Activated naive CD4-positive, alpha-beta T cell treated with anti-CD3 and anti-CD28 coated beads, Interleukin-2, amount 50 U/mL, for 72 hours (primary cell): ENCODE measurements around the gene FGGY. TPM values are rescaled to one million over a fixed set of nuclear protein-coding genes. Genes with fewer than 3 reads are reported as not detected.
"Not testable (repeated sequence)": the region's sequence is repeated elsewhere in the genome, so short reads cannot be mapped to it uniquely, and the experiment has no call there.

ENCODE experiments used
- ATAC-seq, 2 donors: fragments of 150-1000 bp; cut with Tn5 transposase; 2 replicates each; pipeline ENCODE4 v1.10.0; 2021; ENCODE audit warnings: mild to moderate bottlenecking in 2 of 2, moderate library complexity in 2 of 2
- DNase-seq, 2 donors: peaks; one replicate each; pipeline ENCODE4 v3.0.0; 2021 to 2022; ENCODE audit warnings: low spot score in 2 of 2
- H3K27ac Mint-ChIP-seq, 2 donors: one replicate each; pipeline ENCODE4 v1.8.0; 2022; ENCODE audit warnings: mild to moderate bottlenecking in 2 of 2, mixed read lengths in 2 of 2
- H3K36me3 Mint-ChIP-seq, 2 donors: one replicate each; pipeline ENCODE4 v1.8.0; 2022; ENCODE audit warnings: mixed read lengths in 2 of 2
- H3K9me3 Mint-ChIP-seq, 2 donors: one replicate each; pipeline ENCODE4 v1.8.0; 2022; ENCODE audit warnings: mixed read lengths in 2 of 2
- total RNA-seq, 2 donors: library from RNA; stranded (reverse); gene quantifications; one replicate each; pipeline ENCODE4 v1.2.3, GENCODE V29; 2022

The FGGY gene
- total RNA-seq, 2 donors from 2014 or later: 15.0 to 17.0 TPM

DNA sequence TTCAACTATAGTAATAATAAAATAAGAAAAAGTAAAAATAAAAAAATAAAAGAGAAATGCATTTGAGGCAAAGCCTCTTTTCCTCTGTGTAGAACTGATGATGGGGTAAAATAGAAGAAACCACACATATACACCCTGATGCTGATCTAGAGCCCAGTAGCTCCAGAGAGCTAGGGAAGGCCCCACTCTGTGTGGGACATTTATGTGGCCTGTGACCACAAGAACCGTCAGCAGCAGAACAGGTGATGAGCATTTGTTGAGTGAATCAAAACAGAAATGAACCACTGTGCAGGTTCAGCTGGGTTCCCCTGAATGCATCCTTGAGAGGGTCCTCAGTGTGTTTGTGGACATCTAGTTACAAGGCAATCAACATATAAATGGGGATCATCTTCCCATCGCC, 296.0 kb downstream of the FGGY start:
- ATAC-seq (peak in 1 of 2 donors; percentile 87), DNase-seq (no peak)
- Mint-ChIP-seq H3K36me3 (peaks cover 4 to 8% of the 10 kb centered on the region in 2 donors), H3K27ac (no peak overlapping the region), H3K9me3 (peaks cover 5 to 7% of the 10 kb centered on the region in 2 donors)

DNA sequence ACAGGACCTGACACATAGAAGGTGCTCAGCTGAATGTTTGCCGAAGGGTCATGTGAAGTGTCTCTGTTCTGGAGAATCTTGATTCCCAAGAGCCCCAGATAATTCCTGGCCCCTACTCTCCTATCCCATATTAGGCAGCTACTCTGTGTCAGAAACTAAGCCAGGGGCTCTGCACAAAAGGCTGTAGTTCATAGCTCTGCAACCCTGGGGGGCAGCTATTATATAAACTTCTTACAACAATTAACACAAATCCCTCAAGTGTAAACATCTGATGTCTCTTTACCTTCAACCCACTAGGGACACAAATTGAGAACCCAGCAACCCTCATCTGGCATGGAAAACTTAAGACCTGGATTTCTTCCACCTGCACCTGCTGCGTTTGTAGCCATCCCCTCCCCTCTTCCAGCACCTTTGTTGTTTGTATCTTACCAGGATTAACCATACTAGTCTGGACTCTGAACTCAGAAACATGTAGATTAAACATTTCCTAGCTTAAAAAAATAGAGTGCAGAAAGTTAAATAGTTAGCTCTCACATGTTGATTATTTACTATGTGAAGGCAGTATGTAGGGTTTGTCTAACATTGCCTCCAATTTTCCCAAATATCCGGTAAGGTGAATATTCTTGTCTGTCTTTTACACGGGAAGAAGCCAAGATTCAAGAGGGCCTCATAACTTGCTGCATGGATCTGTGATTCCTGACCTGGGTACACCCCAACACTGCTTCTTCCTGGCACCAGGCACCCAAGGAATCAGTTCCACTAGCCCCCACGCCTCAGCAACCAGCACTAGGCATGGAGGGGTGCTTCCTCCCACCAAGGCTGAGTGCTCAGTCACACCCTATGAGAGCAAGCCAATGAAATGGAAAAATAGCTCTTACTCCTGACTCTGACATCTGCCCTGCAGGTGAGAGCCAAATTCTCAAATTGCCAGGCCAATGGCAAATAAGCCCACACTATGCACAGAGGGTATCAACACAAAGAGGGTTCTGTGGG, 297.2 kb downstream of the FGGY start:
- ATAC-seq: no peak
- H3K27ac Mint-ChIP-seq: no peak overlapping the region
- H3K9me3 Mint-ChIP-seq: peaks cover 4 to 5% of the 10 kb centered on the region in 2 donors
- peaks cover 4 to 5% of the 10 kb centered on the region in 2 donors for H3K36me3 Mint-ChIP-seq
- DNase-seq: no peak

DNA sequence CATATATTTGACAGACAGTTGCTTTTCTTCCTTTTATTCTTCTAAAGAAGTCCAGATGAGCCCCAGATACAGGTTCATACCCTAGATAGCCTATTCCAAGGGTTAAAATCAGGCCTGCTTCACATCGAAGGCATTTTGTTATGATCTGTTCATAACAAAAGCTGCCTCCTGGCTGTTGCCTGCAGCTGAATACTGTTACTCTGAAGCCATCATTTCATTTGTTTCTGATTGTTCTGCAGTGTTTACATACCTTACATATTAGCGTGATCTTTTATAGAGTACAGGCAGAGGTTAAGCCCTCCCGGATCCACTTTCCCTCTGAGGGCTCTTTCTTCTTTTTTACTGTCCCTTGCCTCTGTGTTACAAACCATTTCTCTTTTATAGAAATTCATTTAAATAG, 298.9 kb downstream of the FGGY start:
- H3K9me3 Mint-ChIP-seq: no peaks in the 10 kb centered on the region
- no peak for DNase-seq
- no peaks in the 10 kb centered on the region for H3K36me3 Mint-ChIP-seq
- no peak overlapping the region for H3K27ac Mint-ChIP-seq
- ATAC-seq: no peak

DNA sequence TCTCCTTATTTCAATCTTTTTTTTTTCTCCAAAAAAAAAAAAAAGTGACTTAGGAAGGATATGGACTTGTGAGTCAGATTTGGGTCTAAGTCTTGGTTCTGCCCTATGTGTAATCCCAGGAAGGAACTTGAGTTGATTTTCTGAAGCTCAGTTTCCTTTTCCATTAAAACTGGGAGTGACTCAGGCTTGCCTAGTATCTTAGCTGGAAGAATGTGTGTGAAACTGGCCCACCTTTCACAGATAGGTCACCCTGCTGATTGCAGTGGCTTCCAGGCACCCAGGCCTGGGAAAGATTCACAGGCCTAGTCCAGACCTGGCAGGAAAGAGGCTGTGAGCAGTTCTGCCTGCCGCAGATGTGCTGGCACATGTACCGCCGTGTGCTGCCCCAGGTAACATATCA, 299.5 kb downstream of the FGGY start:
- no peaks in the 10 kb centered on the region for H3K36me3 Mint-ChIP-seq
- DNase-seq (no peak), ATAC-seq (peak in 1 of 2 donors; percentile 59)
- H3K27ac Mint-ChIP-seq: peak overlapping the region in 1 of 2 donors; percentile 59
- no peaks in the 10 kb centered on the region for H3K9me3 Mint-ChIP-seq

- no peak for ATAC-seq
- Mint-ChIP-seq H3K36me3 (no peaks in the 10 kb centered on the region), H3K27ac (peak overlapping the region in 1 of 2 donors; percentile 59), H3K9me3 (no peaks in the 10 kb centered on the region)
- no peak for DNase-seq
Measured at GRCh38 chr1:59596956-59597355, 300.1 kb downstream of the FGGY start.

GRCh38 chr1:59597420-59598119, 300.7 kb downstream of the FGGY start:
- Mint-ChIP-seq H3K36me3 (no peaks in the 10 kb centered on the region), H3K9me3 (no peaks in the 10 kb centered on the region), H3K27ac (no peak overlapping the region)
- no peak for ATAC-seq
- no peak for DNase-seq

- H3K36me3 Mint-ChIP-seq: no peaks in the 10 kb centered on the region
- DNase-seq (no peak), ATAC-seq (no peak)
- no peaks in the 10 kb centered on the region for H3K9me3 Mint-ChIP-seq
- no peak overlapping the region for H3K27ac Mint-ChIP-seq
Measured at GRCh38 chr1:59598120-59598440, 301.2 kb downstream of the FGGY start.

DNA sequence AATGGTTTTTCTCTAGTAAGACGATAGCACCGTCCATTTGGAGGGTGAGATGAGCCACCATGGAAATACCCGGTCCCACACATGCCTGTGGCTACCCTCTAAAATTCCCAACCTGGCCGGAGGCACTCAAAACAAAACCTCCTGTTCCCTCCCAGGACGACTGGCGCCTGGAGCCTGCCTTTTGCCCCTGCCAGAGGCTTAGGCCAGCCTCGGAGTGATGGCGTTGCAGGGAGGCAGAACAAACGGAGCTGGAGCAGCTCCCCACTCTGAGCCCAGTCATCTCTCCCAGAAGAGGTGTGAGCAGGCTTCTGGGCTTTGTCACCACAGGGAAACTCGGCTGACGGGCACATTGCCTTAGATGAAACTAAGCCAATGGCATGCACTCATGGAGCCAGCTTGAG, 304.1 kb downstream of the FGGY start:
- ATAC-seq (no peak), DNase-seq (no peak)
- Mint-ChIP-seq H3K27ac (no peak overlapping the region), H3K9me3 (no peaks in the 10 kb centered on the region), H3K36me3 (no peaks in the 10 kb centered on the region)

GRCh38 chr1:59601811-59602210, 304.9 kb downstream of the FGGY start:
- H3K27ac Mint-ChIP-seq: no peak overlapping the region
- H3K36me3 Mint-ChIP-seq: no peaks in the 10 kb centered on the region
- H3K9me3 Mint-ChIP-seq: no peaks in the 10 kb centered on the region
- DNase-seq: no peak
- no peak for ATAC-seq

DNA sequence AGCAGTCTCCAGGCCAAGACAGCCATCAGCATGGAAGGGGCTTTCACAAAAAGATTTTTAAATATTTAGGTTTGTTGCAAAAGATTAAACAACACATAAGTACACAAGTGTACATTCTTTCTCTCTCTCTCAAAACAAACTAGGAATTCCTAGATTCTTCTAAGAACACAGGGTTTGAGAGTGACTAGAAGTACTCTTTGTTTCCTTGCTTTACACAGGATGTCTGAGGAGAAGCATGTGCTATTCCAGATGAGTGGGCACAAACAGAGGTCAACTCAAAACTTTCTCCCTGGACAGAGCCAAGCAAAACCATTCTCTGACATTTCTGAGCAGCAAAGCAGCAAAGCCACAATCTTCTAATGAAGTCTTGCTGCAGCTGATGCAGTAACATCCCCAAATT, 307.3 kb downstream of the FGGY start:
- ATAC-seq: no peak

GRCh38 chr1:59605184-59605583, 308.3 kb downstream of the FGGY start:
- Mint-ChIP-seq H3K9me3 (peaks cover 5 to 6% of the 10 kb centered on the region in 2 donors), H3K27ac (no peak overlapping the region), H3K36me3 (peaks cover 19 to 26% of the 10 kb centered on the region in 2 donors)
- ATAC-seq (no peak), DNase-seq (no peak)

More for the DNA sequence above, 307.3 kb downstream of the FGGY start:
- Mint-ChIP-seq H3K9me3 (peaks cover 5% of the 10 kb centered on the region in 2 donors), H3K36me3 (peaks cover 9 to 16% of the 10 kb centered on the region in 2 donors), H3K27ac (no peak overlapping the region)
- DNase-seq: no peak

DNA sequence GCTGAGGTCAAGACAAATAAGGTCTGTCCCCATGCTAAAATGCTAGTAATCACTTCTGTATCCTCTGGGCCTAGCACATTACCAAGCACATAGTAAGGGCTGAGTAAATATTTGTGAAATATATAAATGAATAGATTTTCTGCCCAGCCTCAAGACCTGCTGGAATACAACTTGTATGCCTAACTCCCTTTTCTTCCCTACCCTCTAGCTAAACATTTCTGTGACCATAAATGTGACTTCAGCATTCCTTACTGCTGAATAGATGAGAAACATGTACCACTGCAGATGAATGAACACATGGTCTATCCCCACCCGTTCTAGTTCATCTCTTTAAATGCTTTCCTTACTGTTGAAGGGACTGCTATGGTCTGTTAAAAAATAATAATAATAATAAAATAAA, 308.9 kb downstream of the FGGY start:
- no peak overlapping the region for H3K27ac Mint-ChIP-seq
- DNase-seq: no peak
- H3K9me3 Mint-ChIP-seq: peaks cover 5 to 6% of the 10 kb centered on the region in 2 donors
- no peak for ATAC-seq
- peaks cover 21 to 31% of the 10 kb centered on the region in 2 donors for H3K36me3 Mint-ChIP-seq

DNA sequence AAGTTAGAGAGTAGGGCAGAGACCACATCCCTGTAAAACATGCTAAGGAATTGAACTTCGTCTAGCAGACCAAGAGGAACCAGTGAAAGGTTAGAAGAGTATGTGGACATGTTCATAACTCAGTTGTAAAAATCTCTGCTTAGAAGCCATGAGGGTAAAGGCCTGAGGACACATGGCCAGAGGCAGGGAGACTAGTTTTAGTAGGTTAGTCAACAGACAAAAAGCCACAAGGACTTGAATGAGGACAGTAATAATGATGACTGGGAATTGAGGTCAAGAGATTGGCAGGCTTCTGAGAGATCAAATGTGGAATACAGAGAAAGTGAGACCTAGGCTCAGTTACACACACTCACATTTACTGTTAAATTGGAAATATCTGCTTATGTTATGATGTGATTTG, 312.4 kb downstream of the FGGY start:
- H3K27ac Mint-ChIP-seq: no peak overlapping the region
- peaks cover 10 to 15% of the 10 kb centered on the region in 2 donors for H3K9me3 Mint-ChIP-seq
- no peak for DNase-seq
- H3K36me3 Mint-ChIP-seq: peaks cover 21 to 36% of the 10 kb centered on the region in 2 donors
- ATAC-seq: no peak

- Mint-ChIP-seq H3K36me3 (peaks cover 21 to 36% of the 10 kb centered on the region in 2 donors), H3K9me3 (peaks cover 10 to 15% of the 10 kb centered on the region in 2 donors)
- ATAC-seq, H3K27ac Mint-ChIP-seq, DNase-seq: not testable (repeated sequence)
Measured at GRCh38 chr1:59610499-59610898, 313.6 kb downstream of the FGGY start.

- no peak for ATAC-seq
- peaks cover 0 to 9% of the 10 kb centered on the region in 2 donors for H3K9me3 Mint-ChIP-seq
- peaks cover 0 to 6% of the 10 kb centered on the region in 2 donors for H3K36me3 Mint-ChIP-seq
Measured at GRCh38 chr1:59617434-59617833, 320.5 kb downstream of the FGGY start.

GRCh38 chr1:59619557-59619956, 322.7 kb downstream of the FGGY start:
- H3K36me3 Mint-ChIP-seq: no peaks in the 10 kb centered on the region
- no peak for DNase-seq
- H3K9me3 Mint-ChIP-seq: no peaks in the 10 kb centered on the region
- no peak for ATAC-seq
- H3K27ac Mint-ChIP-seq: no peak overlapping the region

More at GRCh38 chr1:59617434-59617833, 320.5 kb downstream of the FGGY start:
- no peak overlapping the region for H3K27ac Mint-ChIP-seq
- no peak for DNase-seq

DNA sequence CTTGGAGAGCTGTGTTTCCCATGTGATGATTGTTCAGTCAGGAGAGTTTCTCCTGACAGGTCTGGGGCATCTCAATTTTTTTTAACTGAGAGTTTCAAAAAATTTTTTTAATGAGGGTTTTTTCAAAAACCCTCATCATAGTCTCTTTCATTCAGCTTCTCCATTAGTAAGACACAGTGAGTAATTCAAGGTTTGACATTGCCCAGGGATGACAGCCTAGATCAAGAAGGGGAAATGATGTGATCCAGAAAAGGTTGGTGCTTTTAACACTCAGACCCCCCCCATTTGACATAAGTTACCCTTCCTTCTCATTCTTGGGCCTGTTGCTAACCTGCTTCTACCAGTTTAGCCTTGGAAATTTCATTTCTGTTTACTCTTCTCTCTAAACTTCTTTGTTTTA, 328.5 kb downstream of the FGGY start:
- Mint-ChIP-seq H3K36me3 (no peaks in the 10 kb centered on the region), H3K9me3 (no peaks in the 10 kb centered on the region)
- no peak for ATAC-seq

More for the DNA sequence above, 328.5 kb downstream of the FGGY start:
- H3K27ac Mint-ChIP-seq: no peak overlapping the region
- DNase-seq: no peak
